DND-41 (cell line): ENCODE measurements around the gene KCNT1.

Experiments used
- ATAC-seq: fragments of 200-7000 bp; cut with Tn5 transposase; 3 replicates; pipeline ENCODE4 v1.9.1; 2021; ENCODE audit warnings: low read depth; ENCODE audit not compliant: insufficient read depth
- DNase-seq: peaks from one replicate; pipeline ENCODE4 v3.0.0-alpha.2; 2020
- H2AFZ ChIP-seq: 2 replicates; pipeline ENCODE4 v1.6.0; 2012; ENCODE audit warnings: low read depth, low read length
- H3K27ac ChIP-seq: 2 replicates; pipeline ENCODE4 v1.5.1; 2012; ENCODE audit warnings: low read length, inconsistent platforms
- H3K27me3 ChIP-seq: fragments of 200-600 bp; sonication (generic); 2 replicates; pipeline ENCODE4 v1.6.0; 2012; ENCODE audit warnings: low read length, mild to moderate bottlenecking, inconsistent platforms; ENCODE audit not compliant: insufficient read depth, poor library complexity
- H3K36me3 ChIP-seq: 2 replicates; pipeline ENCODE4 v1.5.1; 2012; ENCODE audit warnings: low read length, inconsistent platforms; ENCODE audit not compliant: insufficient read depth
- H3K4me1 ChIP-seq: 2 replicates; pipeline ENCODE4 v1.5.1; 2012; ENCODE audit warnings: mild to moderate bottlenecking, low read length; ENCODE audit not compliant: insufficient read depth
- H3K4me2 ChIP-seq: 2 replicates; pipeline ENCODE4 v1.6.0; 2012; ENCODE audit warnings: mild to moderate bottlenecking, moderate library complexity, low read length, inconsistent platforms; ENCODE audit not compliant: insufficient read depth
- H3K4me3 ChIP-seq, 2 experiments: fragments of 200-600 bp in 1 of 2; shearing (Covaris generic) in 1 of 2; 2 replicates each; pipeline ENCODE4 v1.5.1; 2012 to 2016; ENCODE audit warnings: inconsistent platforms in 2 of 2, low read length in 2 of 2, mild to moderate bottlenecking in 2 of 2, low read depth in 1 of 2, moderate library complexity in 1 of 2
- H3K79me2 ChIP-seq: 2 replicates; pipeline ENCODE4 v1.6.0; 2012; ENCODE audit warnings: low read length, inconsistent platforms; ENCODE audit not compliant: insufficient read depth
- H3K9ac ChIP-seq: 2 replicates; pipeline ENCODE4 v1.6.0; 2012; ENCODE audit warnings: low read depth, mild to moderate bottlenecking, inconsistent platforms, low read length, moderate library complexity
- H3K9me3 ChIP-seq: 2 replicates; pipeline ENCODE4 v1.5.1; 2012; ENCODE audit warnings: low read length, moderate library complexity, mild to moderate bottlenecking, inconsistent platforms; ENCODE audit not compliant: insufficient read depth, severe bottlenecking
- H4K20me1 ChIP-seq: 2 replicates; pipeline ENCODE4 v1.6.0; 2012; ENCODE audit warnings: low read length; ENCODE audit not compliant: insufficient read depth
- CTCF ChIP-seq: IDR thresholded peaks from 2 replicates; pipeline ENCODE4 v1.5.1; 2012; ENCODE audit warnings: borderline replicate concordance, low read length, moderate library complexity, mild to moderate bottlenecking; ENCODE audit not compliant: poor library complexity, severe bottlenecking; ENCODE audit errors: extremely low read depth
- EZH2 ChIP-seq: IDR thresholded peaks from 3 replicates; pipeline ENCODE4 v1.6.1; 2012; ENCODE audit warnings: borderline replicate concordance, low read depth, mild to moderate bottlenecking, moderate library complexity, low read length, inconsistent platforms; ENCODE audit not compliant: severe bottlenecking

KCNT1 gene

DNA sequence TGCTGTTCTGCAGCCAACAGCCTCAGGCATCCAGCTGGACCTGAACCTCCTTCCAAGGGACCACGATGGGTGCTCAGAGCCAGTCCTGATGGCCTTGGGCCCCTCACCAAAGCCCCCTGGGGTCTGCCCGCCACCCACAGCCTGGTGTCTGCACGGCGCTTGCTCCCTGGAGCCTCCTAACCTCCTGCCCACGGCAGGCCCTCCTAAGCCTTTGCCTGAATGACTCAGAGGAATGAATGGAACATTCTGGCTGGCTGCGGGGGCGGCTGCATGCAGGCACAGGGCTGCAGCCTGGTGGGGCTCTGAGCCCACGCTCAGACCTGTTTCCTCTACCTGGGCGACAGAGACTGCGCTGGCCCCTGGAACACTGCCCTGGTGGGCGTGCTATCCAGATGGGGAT lies 9.6 kb upstream of the KCNT1 start:
- Histone ChIP-seq H3K4me2 (no peak overlapping the region), H3K9ac (no peak overlapping the region), H3K4me3 (no peak overlapping the region), H4K20me1 (no peaks in the 10 kb centered on the region; the same call in none of the 2 replicates), H3K27ac (no peak overlapping the region), H3K4me1 (no peaks in the 10 kb centered on the region), H2AFZ (no peak overlapping the region), H3K79me2 (no peaks in the 10 kb centered on the region), H3K27me3 (no peaks in the 10 kb centered on the region), H3K9me3 (no peaks in the 10 kb centered on the region), H3K36me3 (no peaks in the 10 kb centered on the region)
- TF ChIP-seq EZH2 (no peak), CTCF (no peak)
- ATAC-seq (no peak), DNase-seq (no peak)

DNA sequence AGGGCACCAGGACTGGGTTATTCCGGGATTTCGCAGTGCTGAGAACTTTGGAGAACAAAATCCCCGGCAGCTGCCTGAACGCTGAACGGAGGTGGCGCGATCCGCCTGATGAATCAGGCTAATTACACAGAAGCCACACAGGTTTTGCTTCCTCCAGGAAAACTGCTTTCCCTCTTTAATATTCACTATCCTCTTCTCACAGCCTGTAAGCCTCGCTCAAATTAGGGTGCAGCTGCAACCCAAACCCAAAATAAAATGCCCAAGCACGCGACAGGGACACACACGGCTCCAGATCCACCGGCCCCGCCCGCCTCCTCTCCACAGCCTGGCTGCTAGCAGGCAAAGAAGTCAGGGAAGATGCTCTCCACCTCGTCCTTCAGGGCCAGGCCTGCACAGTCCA lies 8.7 kb upstream of the KCNT1 start:
- H3K36me3 ChIP-seq: no peaks in the 10 kb centered on the region
- no peak overlapping the region for H2AFZ ChIP-seq
- H3K79me2 ChIP-seq: no peaks in the 10 kb centered on the region
- no peak overlapping the region for H3K9ac ChIP-seq
- H3K27ac ChIP-seq: no peak overlapping the region
- TF ChIP-seq EZH2 (no peak), CTCF (no peak)
- DNase-seq (no peak), ATAC-seq (no peak)
- H3K4me2 ChIP-seq: no peak overlapping the region
- H3K9me3 ChIP-seq: no peaks in the 10 kb centered on the region
- no peaks in the 10 kb centered on the region for H3K27me3 ChIP-seq
- H4K20me1 ChIP-seq: no peaks in the 10 kb centered on the region; the same call in none of the 2 replicates
- no peaks in the 10 kb centered on the region for H3K4me1 ChIP-seq
- no peak overlapping the region for H3K4me3 ChIP-seq

DNA sequence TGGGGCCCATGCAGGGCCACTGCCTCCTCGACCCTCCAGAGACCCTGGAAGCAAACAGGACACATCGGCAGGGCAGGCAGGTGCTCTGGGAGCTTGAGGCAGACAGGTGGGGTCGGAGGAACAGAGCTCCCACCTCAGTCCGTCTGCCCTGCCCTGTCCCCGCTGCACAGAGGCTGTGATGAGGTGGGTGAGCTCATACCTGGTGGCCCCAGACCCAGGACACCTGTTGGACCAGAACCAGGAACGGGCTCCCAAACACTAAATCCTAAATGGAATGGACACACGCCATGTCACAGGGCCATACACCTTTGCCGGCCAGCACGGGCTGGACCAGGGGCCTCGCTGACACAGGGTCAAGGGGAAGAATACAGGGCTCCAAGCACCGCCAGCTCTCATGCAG lies 8.2 kb upstream of the KCNT1 start:
- no peaks in the 10 kb centered on the region for H3K36me3 ChIP-seq
- TF ChIP-seq CTCF: no peak
- TF ChIP-seq EZH2: no peak
- no peak overlapping the region for H3K9ac ChIP-seq
- H2AFZ ChIP-seq: no peak overlapping the region
- H3K27ac ChIP-seq: no peak overlapping the region
- no peak for ATAC-seq
- no peak overlapping the region for H3K4me3 ChIP-seq
- no peaks in the 10 kb centered on the region; the same call in none of the 2 replicates for H4K20me1 ChIP-seq
- H3K79me2 ChIP-seq: no peaks in the 10 kb centered on the region
- no peaks in the 10 kb centered on the region for H3K9me3 ChIP-seq
- H3K4me1 ChIP-seq: no peaks in the 10 kb centered on the region
- DNase-seq: no peak
- H3K4me2 ChIP-seq: no peak overlapping the region
- no peaks in the 10 kb centered on the region for H3K27me3 ChIP-seq

DNA sequence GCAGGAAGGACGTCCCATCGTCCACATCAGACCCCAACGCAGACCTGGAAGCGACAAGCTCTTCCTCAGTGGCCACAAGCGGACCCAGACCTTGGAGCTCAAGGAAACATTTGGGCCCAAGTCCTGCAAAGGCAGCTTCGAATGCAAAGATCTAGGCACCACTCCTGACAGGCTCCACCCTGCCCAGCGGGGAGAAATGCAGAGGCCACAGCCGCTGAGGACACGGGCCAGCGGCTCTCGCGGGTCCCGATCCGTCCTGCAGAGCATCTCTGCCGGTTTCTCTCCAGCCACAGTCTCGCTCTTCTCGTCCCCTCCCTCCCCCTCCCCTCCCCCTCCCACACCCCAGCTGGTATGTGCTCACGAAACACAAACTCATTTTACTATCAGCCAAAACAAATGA lies 7.6 kb upstream of the KCNT1 start:
- H3K27ac ChIP-seq: no peak overlapping the region
- H3K4me3 ChIP-seq: no peak overlapping the region
- no peaks in the 10 kb centered on the region; the same call in none of the 2 replicates for H4K20me1 ChIP-seq
- DNase-seq (no peak), ATAC-seq (no peak)
- no peaks in the 10 kb centered on the region for H3K4me1 ChIP-seq
- no peaks in the 10 kb centered on the region for H3K79me2 ChIP-seq
- no peak overlapping the region for H2AFZ ChIP-seq
- H3K36me3 ChIP-seq: no peaks in the 10 kb centered on the region
- no peak for TF ChIP-seq CTCF
- no peak for TF ChIP-seq EZH2
- no peaks in the 10 kb centered on the region for H3K9me3 ChIP-seq
- no peak overlapping the region for H3K4me2 ChIP-seq
- H3K9ac ChIP-seq: no peak overlapping the region
- no peaks in the 10 kb centered on the region for H3K27me3 ChIP-seq
